NCI-H2171 treated with DMSO at 0.1 percent for 48 hours (cell line): ENCODE results near the gene ITPKA.

Experiments used
- DNase-seq: peaks from one replicate; lab custom pipeline; 2025; lab: John Stamatoyannopoulos, UW

The ITPKA gene

GRCh38 chr15:41490355-41490754 is 3.3 kb upstream of the ITPKA start:
- peak; percentile 25 for DNase-seq

GRCh38 chr15:41491889-41492288 is 1.8 kb upstream of the ITPKA start:
- no peak for DNase-seq

GRCh38 chr15:41492597-41493204 is 973 bp upstream of the ITPKA start:
- DNase-seq: no peak

- DNase-seq: no peak
These were observed 172 bp downstream of the ITPKA start for GRCh38 chr15:41493902-41494189.

GRCh38 chr15:41494190-41494921 is 682 bp downstream of the ITPKA start:
- peak; percentile 46 for DNase-seq

GRCh38 chr15:41494922-41495735 is 1.5 kb downstream of the ITPKA start:
- no peak for DNase-seq

GRCh38 chr15:41495736-41496599 is 2.3 kb downstream of the ITPKA start:
- DNase-seq: no peak

GRCh38 chr15:41498657-41499056 is 5.0 kb downstream of the ITPKA start:
- DNase-seq: no peak

- DNase-seq: peak; percentile 99
These were observed 5.6 kb downstream of the ITPKA start for GRCh38 chr15:41499109-41499851.

GRCh38 chr15:41501191-41501917 is 7.7 kb downstream of the ITPKA start:
- DNase-seq: no peak

- no peak for DNase-seq
These were observed 8.5 kb downstream of the ITPKA start for GRCh38 chr15:41501931-41502794.

GRCh38 chr15:41502795-41503668 is 9.4 kb downstream of the ITPKA start:
- DNase-seq: no peak

- DNase-seq: no peak
These were observed 10.0 kb downstream of the ITPKA start for GRCh38 chr15:41503669-41504010.

- no peak for DNase-seq
These were observed 11.2 kb downstream of the ITPKA start for GRCh38 chr15:41504751-41505492.

- no peak for DNase-seq
These were observed 12.1 kb downstream of the ITPKA start for GRCh38 chr15:41505776-41506175.

GRCh38 chr15:41506796-41507341 is 13.2 kb downstream of the ITPKA start:
- DNase-seq: no peak

- DNase-seq: no peak
These were observed 14.2 kb downstream of the ITPKA start for GRCh38 chr15:41507820-41508290.

GRCh38 chr15:41510728-41511127 is 17.1 kb downstream of the ITPKA start:
- DNase-seq: no peak
